Lower lobe of right lung (tissue), 2 donors: ENCODE data around the gene PEPD. TPM values are rescaled to one million over a fixed set of nuclear protein-coding genes. Genes with fewer than 3 reads are reported as not detected.
A peak's percentile ranks its signal among the peaks of the same experiment; 100 is the strongest.

ENCODE experiments used
- ATAC-seq, 2 donors: fragments of 200-7000 bp; cut with Tn5 transposase; one replicate each; pipeline ENCODE4 v1.9.1; 2020 to 2022; ENCODE audit warnings: mild to moderate bottlenecking in 2 of 2, moderate library complexity in 2 of 2
- DNase-seq: peaks from one replicate; pipeline ENCODE4 v3.0.0-alpha.2; 2020
- H3K27ac ChIP-seq: fragments of 200-600 bp; one replicate; pipeline ENCODE4 v1.8.0; 2022
- H3K27me3 ChIP-seq: fragments of 200-600 bp; one replicate; pipeline ENCODE4 v1.8.0; 2022; ENCODE audit warnings: low read depth
- H3K36me3 ChIP-seq: fragments of 200-600 bp; one replicate; pipeline ENCODE4 v1.8.0; 2022; ENCODE audit warnings: mild to moderate bottlenecking
- H3K4me1 ChIP-seq: fragments of 200-600 bp; one replicate; pipeline ENCODE4 v1.8.0; 2022
- H3K4me3 ChIP-seq: fragments of 200-600 bp; one replicate; pipeline ENCODE4 v1.8.0; 2022; ENCODE audit warnings: mild to moderate bottlenecking
- H3K9me3 ChIP-seq: fragments of 200-600 bp; one replicate; pipeline ENCODE4 v1.8.0; 2022
- CTCF ChIP-seq: fragments of 200-600 bp; IDR thresholded peaks from one replicate; pipeline ENCODE4 v1.8.0; 2022; ENCODE audit warnings: antibody characterized with exemption, mild to moderate bottlenecking
- intact Hi-C: fragments of 100-400 bp; cut with DNase I; formaldehyde crosslinking; loops from one replicate; pipeline ENCODE4 v1.11.0; 2022
- total RNA-seq: library from RNA; stranded (reverse); fragmentation: NEBNext Ultra II Directional; extraction: Animal tissue kit (Norgen Biotek cat#: 25700); gene quantifications from one replicate; pipeline ENCODE4 v1.2.1, GENCODE V29; 2021
- donor health status: DM: no; HTN: yes; CAD: no; lungs with severe emphysema.

PEPD gene
- total RNA-seq, 1 donor from 2014 or later = 94.0 TPM

GRCh38 chr19:33447336-33448158 is 74.0 kb downstream of the PEPD start:
- Histone ChIP-seq H3K4me1 (no peaks in the 10 kb centered on the region), H3K27ac (no peak overlapping the region), H3K9me3 (no peaks in the 10 kb centered on the region), H3K4me3 (no peak overlapping the region), H3K36me3 (peaks cover 14% of the 10 kb centered on the region), H3K27me3 (no peaks in the 10 kb centered on the region)
- no peak for TF ChIP-seq CTCF
- intact Hi-C loops = no loop called here
- DNase-seq = peak; percentile 32
- ATAC-seq = no peak

- TF ChIP-seq CTCF = no peak
Measured at GRCh38 chr19:33446330-33447293, 75.0 kb downstream of the PEPD start.

GRCh38 chr19:33445442-33446329 is 75.9 kb downstream of the PEPD start:
- peak; percentile 21 for DNase-seq
- H3K27ac ChIP-seq = no peak overlapping the region
- no peak for TF ChIP-seq CTCF
- peaks cover 14% of the 10 kb centered on the region for H3K36me3 ChIP-seq
- no peaks in the 10 kb centered on the region for H3K27me3 ChIP-seq
- H3K4me1 ChIP-seq = no peaks in the 10 kb centered on the region
- ATAC-seq = no peak
- intact Hi-C loops = no loop called here
- H3K4me3 ChIP-seq = no peak overlapping the region
- H3K9me3 ChIP-seq = no peaks in the 10 kb centered on the region

More at GRCh38 chr19:33446330-33447293, 75.0 kb downstream of the PEPD start:
- peaks cover 14% of the 10 kb centered on the region for H3K36me3 ChIP-seq
- ATAC-seq (no peak), DNase-seq (peak; percentile 30)
- no peaks in the 10 kb centered on the region for H3K27me3 ChIP-seq
- H3K4me1 ChIP-seq = no peaks in the 10 kb centered on the region
- H3K27ac ChIP-seq = no peak overlapping the region
- intact Hi-C loops = no loop called here
- no peaks in the 10 kb centered on the region for H3K9me3 ChIP-seq
- no peak overlapping the region for H3K4me3 ChIP-seq

- H3K27me3 ChIP-seq = no peaks in the 10 kb centered on the region
- ATAC-seq = no peak
- H3K4me3 ChIP-seq = no peak overlapping the region
- peak; percentile 7 for DNase-seq
- peaks cover 13% of the 10 kb centered on the region for H3K36me3 ChIP-seq
- H3K27ac ChIP-seq = no peak overlapping the region
- H3K4me1 ChIP-seq = no peaks in the 10 kb centered on the region
- intact Hi-C loops = no loop called here
- no peak for TF ChIP-seq CTCF
- H3K9me3 ChIP-seq = no peaks in the 10 kb centered on the region
Measured at GRCh38 chr19:33444562-33445441, 76.8 kb downstream of the PEPD start.
